Mammary epithelial cell (primary cell): ENCODE results near the gene CNTN2.

Source experiments
- CTCF ChIP-seq, 2 donors: IDR thresholded peaks in 1 of 2; conservative IDR thresholded peaks in 1 of 2; 2 replicates each; pipeline ENCODE4 v1.5.1; 2011 to 2012; ENCODE audit warnings: inconsistent platforms in 2 of 2, low read length in 2 of 2, mild to moderate bottlenecking in 2 of 2, control low read depth in 1 of 2, low read depth in 1 of 2; ENCODE audit not compliant: insufficient read depth in 1 of 2; ENCODE audit errors: extremely low read depth in 1 of 2
- EZH2 ChIP-seq: IDR thresholded peaks from 2 replicates; pipeline ENCODE4 v1.6.1; 2012; ENCODE audit warnings: low read length, inconsistent platforms, borderline replicate concordance

- TF ChIP-seq CTCF (conservative IDR thresholded peaks at IDR 0.05 in 1 of 2, IDR thresholded peaks at IDR 0.05 in 1 of 2; ENCODE audit: extremely low read depth in 1 of 2, insufficient read depth in 1 of 2, low read depth in 1 of 2, low read length in 2 of 2) (no peak), EZH2 (no peak)
Measured at GRCh38 chr1:205032508-205032907, 10.5 kb upstream of the CNTN2 start.
